Measurements from ENCODE around the gene CACNG1.

DNA sequence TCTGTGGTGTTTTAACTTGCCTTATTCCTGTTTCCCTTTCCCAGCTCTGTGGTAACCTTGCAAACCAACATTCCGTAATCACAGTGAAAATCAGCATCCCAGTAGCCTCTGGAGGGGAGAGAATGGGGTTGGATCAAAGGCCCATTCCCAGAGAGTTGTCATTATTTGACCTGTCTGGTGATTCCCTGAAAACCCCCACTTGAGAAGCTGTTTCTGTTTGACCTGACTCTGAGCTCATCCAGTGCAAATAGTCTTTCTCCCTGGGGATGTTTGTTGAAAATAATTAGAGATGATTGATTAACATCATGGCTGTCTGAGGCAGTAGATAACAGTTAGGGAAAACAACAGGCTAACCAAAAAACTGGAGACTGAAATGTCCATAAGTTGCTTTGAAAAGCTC lies 3.0 kb downstream of the CACNG1 start:
- no peak for TF ChIP-seq EZH2 (IDR thresholded peaks at IDR 0.05; ENCODE audit: low read depth)
- TF ChIP-seq, protein P1, sequence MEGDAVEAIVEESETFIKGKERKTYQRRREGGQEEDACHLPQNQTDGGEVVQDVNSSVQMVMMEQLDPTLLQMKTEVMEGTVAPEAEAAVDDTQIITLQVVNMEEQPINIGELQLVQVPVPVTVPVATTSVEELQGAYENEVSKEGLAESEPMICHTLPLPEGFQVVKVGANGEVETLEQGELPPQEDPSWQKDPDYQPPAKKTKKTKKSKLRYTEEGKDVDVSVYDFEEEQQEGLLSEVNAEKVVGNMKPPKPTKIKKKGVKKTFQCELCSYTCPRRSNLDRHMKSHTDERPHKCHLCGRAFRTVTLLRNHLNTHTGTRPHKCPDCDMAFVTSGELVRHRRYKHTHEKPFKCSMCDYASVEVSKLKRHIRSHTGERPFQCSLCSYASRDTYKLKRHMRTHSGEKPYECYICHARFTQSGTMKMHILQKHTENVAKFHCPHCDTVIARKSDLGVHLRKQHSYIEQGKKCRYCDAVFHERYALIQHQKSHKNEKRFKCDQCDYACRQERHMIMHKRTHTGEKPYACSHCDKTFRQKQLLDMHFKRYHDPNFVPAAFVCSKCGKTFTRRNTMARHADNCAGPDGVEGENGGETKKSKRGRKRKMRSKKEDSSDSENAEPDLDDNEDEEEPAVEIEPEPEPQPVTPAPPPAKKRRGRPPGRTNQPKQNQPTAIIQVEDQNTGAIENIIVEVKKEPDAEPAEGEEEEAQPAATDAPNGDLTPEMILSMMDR (conservative IDR thresholded peaks at IDR 0.05) = no peak
